Activated gamma-delta T cell treated with anti-CD3 and anti-CD28 coated beads, Interleukin-2, amount 50 U/mL, for 16 hours (primary cell): ENCODE results near the gene SHC2.

Source experiments
- DNase-seq: peaks from one replicate; pipeline ENCODE4 v3.0.0-alpha.2; 2020; ENCODE audit warnings: low read depth

SHC2 gene

DNA sequence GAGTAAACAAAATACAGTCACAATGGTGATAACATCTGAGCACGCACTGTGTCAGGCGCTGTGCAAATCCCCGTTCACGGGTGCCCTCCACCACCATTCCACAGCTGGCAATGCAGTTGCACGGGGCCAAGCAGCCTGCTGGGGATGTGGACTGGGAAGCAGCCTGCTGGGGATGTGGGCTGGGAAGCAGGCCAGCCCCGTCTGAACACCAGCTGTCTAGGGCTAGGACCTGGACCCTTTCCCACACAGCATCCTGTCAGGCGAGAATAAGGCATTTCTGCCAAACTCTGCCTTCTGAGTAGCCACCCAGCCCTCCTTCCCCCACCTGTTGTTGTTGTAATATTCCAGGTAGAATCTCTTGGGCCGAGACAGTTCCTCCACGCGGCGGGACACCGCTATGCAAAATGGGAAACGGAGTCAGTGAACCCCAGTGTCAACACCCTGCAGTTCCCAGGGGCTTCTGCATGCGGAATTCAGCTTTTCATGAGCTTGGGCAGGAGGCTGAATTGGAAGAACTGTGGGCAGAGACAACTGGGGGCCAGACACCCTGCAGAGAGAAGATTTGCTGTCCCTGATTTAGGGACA lies 88.4 kb downstream of the SHC2 start:
- DNase-seq = no peak

DNA sequence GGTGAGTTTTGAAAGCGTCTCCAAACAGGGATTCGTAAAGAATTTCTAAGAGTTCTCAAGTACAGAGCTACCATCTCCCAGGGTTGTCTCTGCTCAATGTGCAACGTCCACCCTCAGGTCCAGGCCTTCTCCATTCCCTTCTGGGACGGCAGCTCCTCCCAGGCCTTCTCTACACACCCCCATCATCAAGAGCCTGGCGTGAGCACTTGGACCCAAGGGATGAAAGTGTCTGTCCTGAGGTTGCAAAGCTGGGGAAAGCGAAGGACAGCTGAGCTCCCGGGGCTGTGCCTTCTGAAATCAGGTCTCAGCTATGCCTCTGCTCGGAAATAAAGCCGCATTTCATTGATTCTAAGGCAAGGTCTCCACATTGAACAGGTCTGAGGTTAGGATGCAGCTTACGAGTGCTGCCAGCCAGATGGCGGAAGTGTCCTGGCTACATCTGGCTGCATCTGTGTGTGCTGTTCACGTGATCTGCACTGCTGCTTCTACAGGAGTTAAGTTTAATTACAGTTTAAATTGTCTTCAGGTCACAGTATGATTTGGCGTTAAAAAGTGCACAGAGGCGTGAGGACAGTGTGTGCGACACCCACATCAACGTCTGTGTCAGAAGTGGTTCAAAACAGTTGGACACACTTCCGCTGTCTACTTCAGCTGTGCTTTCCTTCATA lies 89.2 kb downstream of the SHC2 start:
- DNase-seq = no peak

DNA sequence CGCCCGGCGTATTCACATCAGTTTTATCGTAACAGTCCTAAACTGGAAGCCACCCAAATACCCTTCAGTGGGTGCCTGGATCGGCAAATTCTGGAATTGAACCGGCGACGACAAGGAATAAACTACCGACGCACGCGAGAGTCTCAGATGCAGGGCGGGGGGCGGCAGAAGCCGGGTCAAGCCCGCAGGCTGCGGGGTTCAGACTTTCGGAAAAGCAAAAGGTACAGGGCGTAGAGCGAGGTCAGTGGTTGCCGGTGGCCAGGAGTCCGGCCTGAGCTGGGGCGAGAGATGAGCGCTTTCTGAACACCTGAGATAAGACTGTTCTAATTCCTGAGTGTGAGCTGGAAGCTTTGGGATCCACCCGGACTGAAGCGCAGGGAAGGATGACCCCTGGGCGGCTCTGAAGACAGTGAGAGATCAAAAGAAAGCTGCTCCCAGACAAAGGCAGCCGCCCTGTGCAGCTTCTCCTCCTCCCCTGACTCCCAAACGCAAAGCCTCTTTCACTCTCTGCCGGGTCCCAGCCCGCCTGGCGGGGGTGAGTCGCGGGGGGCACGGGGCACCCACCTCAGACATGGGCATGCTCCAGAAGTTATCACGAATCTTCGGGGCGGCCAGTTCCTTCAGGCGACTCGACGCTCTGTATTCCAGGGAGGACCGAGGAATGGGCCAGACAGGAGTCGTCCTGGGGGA lies 90.0 kb downstream of the SHC2 start:
- DNase-seq = no peak

DNA sequence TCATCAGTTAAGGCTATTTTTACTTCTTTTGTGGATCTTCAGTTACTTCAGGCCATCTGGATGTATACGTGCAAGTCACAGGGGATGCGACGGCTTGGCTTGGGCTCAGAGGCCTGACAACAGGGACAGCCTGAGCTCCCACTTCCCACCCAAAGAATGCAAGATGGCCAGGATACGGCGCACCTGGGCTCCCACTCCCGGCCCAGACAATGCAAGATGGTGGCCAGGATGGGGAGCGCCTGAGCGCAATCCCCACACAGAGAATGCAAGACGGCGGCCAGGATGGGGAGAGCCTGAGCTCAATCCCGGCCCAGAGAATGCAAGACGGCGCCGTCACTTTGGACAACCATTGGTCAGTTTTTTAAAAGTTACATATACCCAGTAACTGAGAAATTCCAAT lies 91.0 kb downstream of the SHC2 start:
- no peak for DNase-seq

DNA sequence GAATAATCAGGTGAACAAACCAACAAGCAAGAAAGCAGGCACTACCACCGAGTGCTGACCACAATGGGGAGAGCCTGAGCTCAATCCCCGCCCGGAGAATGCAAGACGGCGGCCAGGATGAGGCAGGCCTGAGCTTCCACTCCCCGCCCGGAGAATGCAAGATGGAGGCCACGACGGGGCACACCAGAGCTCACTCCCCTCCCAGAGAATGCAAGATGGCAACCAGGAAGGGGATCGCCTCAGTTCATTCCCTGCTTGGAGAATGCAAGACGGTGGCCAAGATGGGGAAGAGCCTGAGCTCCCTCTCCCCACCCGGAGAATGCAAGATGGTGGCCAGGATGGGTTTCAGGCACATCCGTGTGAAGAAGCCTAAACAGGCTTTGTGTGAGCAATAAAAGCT lies 91.6 kb downstream of the SHC2 start:
- DNase-seq = no peak

DNA sequence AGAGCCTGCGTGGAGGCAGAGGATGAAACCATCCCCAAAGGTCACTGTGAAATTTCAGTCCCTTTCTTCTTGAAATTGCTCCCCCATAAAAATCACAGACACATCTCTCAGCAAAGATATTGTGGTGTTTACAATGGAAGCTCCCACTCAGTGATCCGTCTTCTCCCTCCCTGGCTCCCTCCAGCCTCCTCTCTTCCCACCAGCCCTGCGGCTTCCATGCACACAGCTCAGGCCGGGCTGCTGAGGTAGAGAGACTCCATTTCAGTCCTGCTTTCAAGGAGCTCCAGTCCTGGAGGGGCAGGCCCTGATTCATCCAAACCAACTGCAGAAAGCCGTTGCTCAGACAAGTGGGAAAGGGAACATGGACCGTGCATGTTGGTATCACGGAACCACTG lies 92.2 kb downstream of the SHC2 start:
- no peak for DNase-seq

DNA sequence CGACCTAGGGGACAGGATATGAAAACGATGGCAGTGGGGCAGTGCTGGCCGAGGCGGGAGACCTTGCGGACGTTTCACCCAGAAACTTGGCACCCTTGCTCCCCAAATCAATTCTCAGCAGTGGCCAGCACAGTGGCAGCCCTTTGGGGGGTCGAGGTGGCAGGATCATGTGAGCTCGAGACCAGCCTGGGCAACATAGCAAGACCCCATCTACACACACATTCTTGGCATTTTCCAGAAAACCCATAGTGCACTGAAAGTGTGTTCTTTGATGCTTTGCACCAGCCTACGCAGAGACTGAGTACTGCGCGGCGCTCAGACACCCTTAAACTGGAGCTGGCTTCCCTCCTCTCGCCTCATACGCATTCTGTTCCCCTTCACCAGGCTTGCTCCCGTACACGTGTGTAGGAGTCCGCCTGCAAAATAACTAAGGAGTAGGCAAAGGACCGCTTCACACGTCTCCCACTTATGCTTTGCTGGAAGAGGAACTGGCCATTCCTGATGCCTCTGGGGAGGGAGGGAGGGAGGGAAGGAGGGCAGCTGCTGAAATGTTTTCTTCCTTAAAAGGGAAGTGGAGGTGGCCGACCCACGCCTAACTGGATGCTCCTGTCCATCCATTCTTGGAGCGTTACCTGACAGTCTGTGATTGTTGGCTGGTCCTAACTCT lies 92.7 kb downstream of the SHC2 start:
- DNase-seq = no peak

DNA sequence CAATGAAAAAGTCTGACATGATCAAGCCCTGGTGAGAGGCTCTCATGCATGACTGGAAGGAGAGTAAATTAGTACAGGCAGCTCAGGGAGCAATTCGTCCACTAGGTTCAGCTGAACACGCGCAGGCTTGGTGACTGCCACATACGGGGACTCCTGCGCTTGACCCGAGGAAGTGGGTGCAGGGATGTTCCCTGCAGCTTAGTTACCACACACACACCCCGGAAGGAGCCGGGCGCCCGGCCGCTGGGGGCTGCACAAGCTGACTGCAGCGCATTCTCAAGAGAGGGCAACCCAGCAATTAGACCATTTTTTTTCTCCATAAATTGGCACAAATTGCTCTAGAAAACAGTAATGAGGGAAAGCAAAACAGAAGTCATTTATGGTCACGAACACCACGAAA lies 93.3 kb downstream of the SHC2 start:
- no peak for DNase-seq

DNA sequence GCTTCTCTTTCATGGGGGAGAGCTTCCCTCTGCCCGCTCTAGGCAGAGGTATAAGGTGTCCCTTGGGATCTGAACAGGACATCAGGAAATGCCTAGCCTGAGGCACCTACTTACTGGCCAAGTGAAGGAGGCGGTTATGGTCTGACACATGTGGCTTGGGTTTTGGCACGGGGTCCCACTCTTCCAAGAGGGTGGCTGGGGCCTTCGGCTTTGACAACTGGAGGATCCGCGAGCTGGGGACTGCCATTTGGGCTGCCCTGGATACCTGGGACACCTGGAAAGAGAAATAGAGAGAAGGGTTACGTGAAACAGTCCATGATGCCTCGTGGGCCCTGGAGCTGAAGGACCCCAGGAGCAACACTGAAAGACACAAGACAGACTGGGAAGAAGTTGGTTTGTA lies 93.9 kb downstream of the SHC2 start:
- no peak for DNase-seq
